Measurements from ENCODE around the gene TGM3. TPM values are rescaled to one million over a fixed set of nuclear protein-coding genes. Genes with fewer than 3 reads are reported as not detected.

Gene TGM3
- total and polyA plus RNA-seq, 2 experiments from 2014 or later = 0.08 TPM; not detected in 1

- TF ChIP-seq EZH2 (IDR thresholded peaks at IDR 0.05; ENCODE audit: low read depth, unreplicated experiment) = no peak
- no peak for TF ChIP-seq ZNF114 (CRISPR knock-in tag; IDR thresholded peaks at IDR 0.05)
- TF ChIP-seq STAT1 (IDR thresholded peaks at IDR 0.05; ENCODE audit: unreplicated experiment) = no peak
- TF ChIP-seq JUNB (IDR thresholded peaks at IDR 0.05; ENCODE audit: unreplicated experiment) = no peak
- no peak for TF ChIP-seq ZNF331 (CRISPR knock-in tag; IDR thresholded peaks at IDR 0.05; ENCODE audit: low read depth)
- no peak for TF ChIP-seq NANOG (IDR thresholded peaks at IDR 0.05; ENCODE audit: borderline replicate concordance)
Observed at GRCh38 chr20:2292416-2293110, 3.2 kb upstream of the TGM3 start (continued).

GRCh38 chr20:2293486-2293885 is 2.3 kb upstream of the TGM3 start:
- ATAC-seq = no peak
- Histone ChIP-seq H3K4me1 (ENCODE audit: insufficient read depth) (peaks cover 10% of the 10 kb centered on the region), H3K4me3 (no peak overlapping the region), H3K36me3 (ENCODE audit: insufficient read depth) (no peaks in the 10 kb centered on the region), H3F3A (replicated peaks; ENCODE audit: low read depth) (no peaks in the 10 kb centered on the region), H3K27me3 (ENCODE audit: insufficient read depth) (no peaks in the 10 kb centered on the region), H3K79me2 (replicated peaks; ENCODE audit: insufficient read depth) (no peaks in the 10 kb centered on the region), H3K27ac (ENCODE audit: low read depth) (no peak overlapping the region), H4K20me1 (replicated peaks; ENCODE audit: insufficient read depth) (no peaks in the 10 kb centered on the region), H2AFZ (no peak overlapping the region), H3K9me2 (ENCODE audit: insufficient read depth) (no peaks in the 10 kb centered on the region; the same call in 1 of the 2 replicates), H3K4me2 (no peak overlapping the region)
- H3K4me3 Mint-ChIP-seq = no peak overlapping the region
- H3K9me3 Mint-ChIP-seq = no peaks in the 10 kb centered on the region; the same call in 2 of the 3 replicates
- peaks cover 2% of the 10 kb centered on the region for H3K27me3 Mint-ChIP-seq (ENCODE audit: insufficient read depth, low read depth, poor library complexity)
- peaks cover 30% of the 10 kb centered on the region for H3K4me1 Mint-ChIP-seq
- H3K36me3 Mint-ChIP-seq (ENCODE audit: low read depth) = no peaks in the 10 kb centered on the region
- H3K27ac Mint-ChIP-seq = no peak overlapping the region
- no peak for DNase-seq (ENCODE audit: low spot score)
- TF ChIP-seq ZNF462 (CRISPR knock-in tag; IDR thresholded peaks at IDR 0.05) (no peak), REST (IDR thresholded peaks at IDR 0.05; ENCODE audit: unreplicated experiment) (no peak), STAT1 (IDR thresholded peaks at IDR 0.05; ENCODE audit: unreplicated experiment) (no peak), NANOG (IDR thresholded peaks at IDR 0.05; ENCODE audit: borderline replicate concordance) (no peak), ETS1 (IDR thresholded peaks at IDR 0.05) (no peak), EZH2phosphoT487 (IDR thresholded peaks at IDR 0.05; ENCODE audit: unreplicated experiment) (no peak), ZNF114 (CRISPR knock-in tag; IDR thresholded peaks at IDR 0.05) (no peak), CREB1 (CRISPR knock-in tag; IDR thresholded peaks at IDR 0.05; ENCODE audit: low read depth) (no peak), POLR2AphosphoS5 (IDR thresholded peaks at IDR 0.05; ENCODE audit: low read depth) (no peak), EZH2 (IDR thresholded peaks at IDR 0.05; ENCODE audit: low read depth, unreplicated experiment) (no peak), ZNF331 (CRISPR knock-in tag; IDR thresholded peaks at IDR 0.05; ENCODE audit: low read depth) (no peak)
